ENCODE results near the gene GABRA6. TPM values are rescaled to one million over a fixed set of nuclear protein-coding genes. Genes with fewer than 3 reads are reported as not detected.
A peak's percentile ranks its signal among the peaks of the same experiment; 100 is the strongest.

GABRA6 gene
- total RNA-seq, 4 donors from 2014 or later: not detected

DNA sequence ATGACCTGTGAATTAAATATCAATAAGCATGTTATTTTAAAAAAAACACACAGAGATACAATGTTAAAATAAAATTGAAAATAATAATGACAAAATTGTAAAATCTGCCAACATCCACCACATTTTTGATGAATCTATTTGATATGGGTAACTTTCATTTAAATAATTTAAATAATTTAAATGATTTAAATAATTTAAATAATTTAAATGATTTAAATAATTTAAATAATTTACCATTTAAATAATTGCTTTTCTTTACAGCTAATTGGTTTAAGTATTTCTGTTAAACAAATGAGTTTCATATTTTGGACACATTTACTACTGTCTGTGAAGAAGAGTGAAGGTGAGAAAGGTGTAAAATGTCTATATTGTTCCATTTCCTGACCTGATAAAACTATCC, 22.1 kb upstream of the GABRA6 start:
- DNase-seq: no peak
- Histone ChIP-seq H3K9me3 (no peaks in the 10 kb centered on the region), H3K36me3 (no peaks in the 10 kb centered on the region), H3K27me3 (no peaks in the 10 kb centered on the region), H3K4me3 (no peak overlapping the region), H3K4me1 (no peaks in the 10 kb centered on the region), H3K27ac (no peak overlapping the region)
- intact Hi-C loops (cut with DNase I): no loop called here
- TF ChIP-seq POLR2A (IDR thresholded peaks at IDR 0.05): no peak
- TF ChIP-seq, protein P1, sequence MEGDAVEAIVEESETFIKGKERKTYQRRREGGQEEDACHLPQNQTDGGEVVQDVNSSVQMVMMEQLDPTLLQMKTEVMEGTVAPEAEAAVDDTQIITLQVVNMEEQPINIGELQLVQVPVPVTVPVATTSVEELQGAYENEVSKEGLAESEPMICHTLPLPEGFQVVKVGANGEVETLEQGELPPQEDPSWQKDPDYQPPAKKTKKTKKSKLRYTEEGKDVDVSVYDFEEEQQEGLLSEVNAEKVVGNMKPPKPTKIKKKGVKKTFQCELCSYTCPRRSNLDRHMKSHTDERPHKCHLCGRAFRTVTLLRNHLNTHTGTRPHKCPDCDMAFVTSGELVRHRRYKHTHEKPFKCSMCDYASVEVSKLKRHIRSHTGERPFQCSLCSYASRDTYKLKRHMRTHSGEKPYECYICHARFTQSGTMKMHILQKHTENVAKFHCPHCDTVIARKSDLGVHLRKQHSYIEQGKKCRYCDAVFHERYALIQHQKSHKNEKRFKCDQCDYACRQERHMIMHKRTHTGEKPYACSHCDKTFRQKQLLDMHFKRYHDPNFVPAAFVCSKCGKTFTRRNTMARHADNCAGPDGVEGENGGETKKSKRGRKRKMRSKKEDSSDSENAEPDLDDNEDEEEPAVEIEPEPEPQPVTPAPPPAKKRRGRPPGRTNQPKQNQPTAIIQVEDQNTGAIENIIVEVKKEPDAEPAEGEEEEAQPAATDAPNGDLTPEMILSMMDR (IDR thresholded peaks at IDR 0.05): no peak

DNA sequence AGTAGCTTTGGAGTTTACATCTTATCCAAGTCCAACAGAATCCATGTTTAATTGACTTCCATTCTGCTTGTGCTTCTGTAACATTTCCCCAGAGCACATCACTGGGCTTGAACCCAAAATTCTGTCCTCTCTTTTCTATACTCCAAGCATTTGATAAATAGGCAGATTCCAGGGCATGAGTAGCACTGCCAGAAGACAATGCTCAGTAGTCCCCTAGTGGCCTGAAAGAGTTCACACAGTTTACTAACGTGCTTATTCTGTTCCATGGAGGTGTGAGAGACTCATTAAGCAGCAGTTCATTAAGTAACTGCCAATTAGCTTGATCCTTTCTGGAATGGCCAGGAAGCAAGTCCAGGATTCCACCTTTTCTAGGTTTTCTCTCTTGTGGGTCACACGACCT, 9.4 kb upstream of the GABRA6 start:
- Histone ChIP-seq H3K36me3 (no peaks in the 10 kb centered on the region), H3K27me3 (no peaks in the 10 kb centered on the region), H3K4me1 (no peaks in the 10 kb centered on the region), H3K9me3 (no peaks in the 10 kb centered on the region), H3K27ac (no peak overlapping the region), H3K4me3 (no peak overlapping the region)
- TF ChIP-seq, protein P1 (IDR thresholded peaks at IDR 0.05): peak in 2 of 6 experiments; percentile 24 to 37
- no peak for TF ChIP-seq POLR2A (IDR thresholded peaks at IDR 0.05)
- intact Hi-C loops (cut with DNase I): no loop called here
- no peak for DNase-seq
- WGBS, 2 donors: 5 to 6% methylated on average over 2 of the region's 2 CpGs

DNA sequence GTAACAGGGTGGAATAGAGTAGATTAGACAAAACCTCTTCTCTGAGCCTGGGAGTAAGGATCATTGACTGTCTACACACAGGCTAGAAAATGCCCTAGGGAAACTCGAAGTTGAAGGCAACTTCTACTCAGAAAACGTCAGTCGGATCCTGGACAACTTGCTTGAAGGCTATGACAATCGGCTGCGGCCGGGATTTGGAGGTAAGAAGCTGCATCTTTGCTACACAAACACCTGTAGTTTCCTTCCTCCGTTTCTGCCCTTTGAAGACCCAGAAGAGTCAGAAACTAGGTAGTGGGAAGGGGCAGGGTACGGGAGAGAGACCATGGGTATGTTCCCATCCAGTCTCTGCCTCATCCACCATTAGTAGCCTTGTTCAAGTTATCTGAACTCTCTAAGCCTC, 628 bp downstream of the GABRA6 start:
- Histone ChIP-seq H3K9me3 (no peaks in the 10 kb centered on the region), H3K4me3 (no peak overlapping the region), H3K27ac (no peak overlapping the region), H3K27me3 (no peaks in the 10 kb centered on the region), H3K36me3 (no peaks in the 10 kb centered on the region), H3K4me1 (no peaks in the 10 kb centered on the region)
- no peak for DNase-seq
- intact Hi-C loops (cut with DNase I): no loop called here
- TF ChIP-seq, protein P1 (IDR thresholded peaks at IDR 0.05): no peak
- TF ChIP-seq POLR2A (IDR thresholded peaks at IDR 0.05): no peak
- 54 to 68% methylated on average over 3 to 8 of the region's 8 CpGs for WGBS, 2 donors

DNA sequence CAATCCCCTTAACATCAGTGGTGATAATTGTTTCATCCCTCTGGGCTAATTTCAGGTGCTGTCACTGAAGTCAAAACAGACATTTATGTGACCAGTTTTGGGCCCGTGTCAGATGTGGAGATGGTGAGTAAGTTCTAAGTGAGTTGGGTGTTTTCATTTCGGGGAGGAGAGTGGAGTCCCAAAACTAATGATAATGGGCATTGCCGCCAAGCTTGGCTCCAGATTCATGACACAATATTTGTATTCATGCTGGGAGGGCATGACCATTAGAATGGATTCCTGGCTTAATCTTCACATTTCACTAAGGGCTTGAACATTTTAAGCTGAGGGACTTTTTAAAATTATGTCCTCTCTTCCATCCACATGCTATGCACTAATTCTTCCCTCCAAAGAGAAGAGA, 1.4 kb downstream of the GABRA6 start:
- 73 to 84% methylated on average over 3 of the region's 3 CpGs for WGBS, 2 donors
- Histone ChIP-seq H3K9me3 (no peaks in the 10 kb centered on the region), H3K4me3 (no peak overlapping the region), H3K4me1 (no peaks in the 10 kb centered on the region), H3K27ac (no peak overlapping the region), H3K36me3 (no peaks in the 10 kb centered on the region), H3K27me3 (no peaks in the 10 kb centered on the region)
- DNase-seq: no peak
- TF ChIP-seq POLR2A (IDR thresholded peaks at IDR 0.05): no peak
- TF ChIP-seq, protein P1 (IDR thresholded peaks at IDR 0.05): no peak
- intact Hi-C loops (cut with DNase I): no loop called here

DNA sequence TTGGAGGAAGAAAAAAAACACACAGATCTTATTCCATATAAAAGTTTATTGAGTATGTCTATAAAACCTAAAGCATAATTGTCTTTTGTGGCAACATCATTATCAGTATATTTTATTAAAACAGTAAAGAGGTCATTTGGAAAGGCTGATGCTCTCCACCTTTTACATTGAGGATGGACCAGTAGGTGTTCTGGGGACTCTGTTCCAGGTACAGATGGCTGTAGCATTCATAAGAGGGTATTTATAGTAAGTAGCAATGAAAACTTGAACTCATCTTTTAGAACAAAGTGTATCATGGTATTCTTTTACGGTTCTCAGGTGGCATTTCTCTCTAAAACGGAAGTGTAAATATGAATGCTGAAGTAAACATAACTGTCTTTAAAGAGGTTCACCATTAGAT, 1.8 kb downstream of the GABRA6 start:
- intact Hi-C loops (cut with DNase I): no loop called here
- 73 to 80% methylated on average over 2 of the region's 2 CpGs for WGBS, 2 donors
- Histone ChIP-seq H3K4me3 (no peak overlapping the region), H3K27me3 (no peaks in the 10 kb centered on the region), H3K27ac (no peak overlapping the region), H3K4me1 (no peaks in the 10 kb centered on the region), H3K9me3 (no peaks in the 10 kb centered on the region), H3K36me3 (no peaks in the 10 kb centered on the region)
- no peak for TF ChIP-seq POLR2A (IDR thresholded peaks at IDR 0.05)
- TF ChIP-seq, protein P1 (IDR thresholded peaks at IDR 0.05): no peak
- no peak for DNase-seq
